H7 (cell line): Measurements from ENCODE around the gene PTPRT. TPM values are rescaled to one million over a fixed set of nuclear protein-coding genes. Genes with fewer than 3 reads are reported as not detected.

Source experiments
- DNase-seq: peaks from one replicate; pipeline ENCODE4 v3.0.0; 2012
- H3K27me3 ChIP-seq: 2 replicates; pipeline ENCODE4 v1.6.0; 2011; ENCODE audit warnings: mild to moderate bottlenecking, low read length; ENCODE audit not compliant: control insufficient read depth, insufficient read depth
- H3K36me3 ChIP-seq: replicated peaks from 2 replicates; pipeline ENCODE4 v1.5.1; 2011; ENCODE audit warnings: low read length; ENCODE audit not compliant: control insufficient read depth, insufficient read depth
- H3K4me3 ChIP-seq: 2 replicates; pipeline ENCODE4 v1.5.1; 2011; ENCODE audit warnings: low read depth, mild to moderate bottlenecking, control low read depth, low read length, moderate library complexity; ENCODE audit not compliant: insufficient read depth
- total RNA-seq: library from RNA; depleted of rRNA; stranded (reverse); fragments of >200 nt; shearing (Covaris generic); gene quantifications from 2 replicates; pipeline ENCODE4 v1.2.3, GENCODE V29; 2014

Gene PTPRT
- total RNA-seq, 1 experiment from 2014 or later: 0.07 TPM

GRCh38 chr20:42123981-42124473 lies 1065.7 kb downstream of the PTPRT start:
- H3K27me3 ChIP-seq: no peaks in the 10 kb centered on the region; the same call in 1 of the 2 replicates
- no peak overlapping the region for H3K4me3 ChIP-seq
- no peaks in the 10 kb centered on the region for H3K36me3 ChIP-seq
- DNase-seq: no peak

DNA sequence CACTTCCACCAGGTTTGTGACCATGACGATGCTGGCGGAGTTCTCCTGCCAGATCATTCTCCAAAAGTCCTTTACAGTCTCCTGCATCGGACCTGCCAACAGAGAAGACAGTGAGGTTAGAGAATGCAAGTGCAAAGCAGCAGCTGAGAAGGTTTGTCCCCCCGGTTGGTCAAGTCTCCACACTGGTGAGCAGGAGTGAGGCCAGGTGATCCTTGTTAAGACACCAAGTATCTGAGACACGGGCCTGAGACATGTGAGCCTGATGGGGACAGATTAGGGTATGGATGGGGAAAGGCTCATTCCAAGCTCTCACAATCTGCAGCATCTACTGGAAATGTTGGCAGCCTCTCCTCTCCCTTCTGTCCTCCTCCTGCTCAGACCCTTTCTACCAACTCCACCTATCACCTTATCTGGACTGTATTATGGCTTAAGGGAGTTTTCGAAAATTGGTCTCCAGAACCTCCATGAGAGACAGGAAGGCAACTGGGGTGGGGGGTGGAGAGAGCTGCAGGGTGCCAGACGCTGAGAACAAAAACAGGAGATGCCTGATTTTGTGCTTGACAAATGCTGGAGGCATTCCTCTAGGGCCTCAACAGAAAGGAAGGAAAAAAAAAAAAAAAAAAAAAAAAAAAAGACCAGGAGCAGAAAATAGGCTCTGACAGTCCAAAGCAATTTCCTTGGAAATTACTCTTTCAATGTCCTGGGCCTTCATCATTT lies 1071.1 kb downstream of the PTPRT start:
- Histone ChIP-seq H3K36me3 (no peaks in the 10 kb centered on the region), H3K27me3 (no peaks in the 10 kb centered on the region), H3K4me3 (no peak overlapping the region)
- no peak for DNase-seq

DNA sequence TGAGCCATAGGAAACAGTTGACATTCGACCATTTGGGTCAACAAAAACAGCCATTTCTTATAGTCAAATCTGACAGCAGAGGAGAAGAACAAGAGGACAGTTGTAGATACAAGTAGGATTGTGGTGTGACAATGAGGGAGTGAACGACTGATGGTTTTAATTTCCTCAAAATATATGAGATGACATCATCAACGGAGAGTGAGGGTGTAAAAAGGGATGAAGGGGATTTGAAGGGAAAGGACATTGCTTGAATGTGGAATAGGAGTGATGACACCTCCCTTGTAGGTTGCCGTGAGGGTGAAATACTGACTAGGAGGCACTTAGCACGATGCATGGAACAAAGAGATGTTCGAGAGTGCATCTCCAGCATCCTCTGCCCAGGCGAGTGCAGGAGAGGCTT lies 1071.7 kb downstream of the PTPRT start:
- no peaks in the 10 kb centered on the region for H3K36me3 ChIP-seq
- no peaks in the 10 kb centered on the region for H3K27me3 ChIP-seq
- DNase-seq: no peak
- H3K4me3 ChIP-seq: no peak overlapping the region

- no peaks in the 10 kb centered on the region for H3K27me3 ChIP-seq
- H3K4me3 ChIP-seq: no peak overlapping the region
- DNase-seq: no peak
- no peaks in the 10 kb centered on the region for H3K36me3 ChIP-seq
Measured at GRCh38 chr20:42113236-42113635, 1076.5 kb downstream of the PTPRT start.

DNA sequence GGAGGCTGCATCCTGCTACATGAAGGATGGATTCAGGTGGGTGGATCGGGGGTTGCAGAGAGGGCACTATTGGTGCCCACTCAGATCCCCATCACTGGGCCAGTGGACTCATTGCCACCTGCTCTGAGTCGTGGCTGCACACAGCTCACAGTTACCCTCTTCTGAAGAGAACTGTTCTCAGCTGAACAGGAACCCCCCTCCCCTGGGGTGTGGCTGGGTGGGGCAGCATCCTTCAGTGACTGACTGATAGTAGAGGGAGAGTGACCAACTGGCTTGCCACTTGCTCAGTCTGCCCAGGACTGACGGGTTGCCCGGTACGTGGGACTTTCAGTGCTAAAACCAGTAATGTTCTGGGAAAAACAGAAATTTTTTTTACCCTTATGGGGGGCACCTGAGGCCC lies 1077.5 kb downstream of the PTPRT start:
- Histone ChIP-seq H3K4me3 (no peak overlapping the region), H3K36me3 (no peaks in the 10 kb centered on the region), H3K27me3 (no peaks in the 10 kb centered on the region)
- no peak for DNase-seq

DNA sequence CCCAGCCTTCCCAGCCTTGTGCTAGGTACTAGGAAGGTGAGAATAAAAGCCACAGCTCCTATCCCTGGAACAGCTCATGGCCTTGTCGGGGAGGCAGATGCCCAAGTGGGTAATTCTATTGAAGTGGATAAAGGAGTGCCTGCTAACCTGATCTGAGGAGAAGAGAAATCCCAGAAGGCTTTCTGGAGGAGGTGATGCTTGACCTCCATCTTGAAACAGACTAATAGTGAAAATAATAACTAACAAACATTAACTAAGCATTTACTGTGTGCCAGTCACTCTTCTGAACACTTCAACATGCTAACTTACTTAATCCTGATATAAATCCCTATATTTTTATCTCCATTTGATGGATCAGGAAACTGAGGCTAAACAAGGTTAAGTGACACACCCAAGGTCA lies 1078.4 kb downstream of the PTPRT start:
- no peak overlapping the region for H3K4me3 ChIP-seq
- DNase-seq: no peak
- no peaks in the 10 kb centered on the region for H3K36me3 ChIP-seq
- no peaks in the 10 kb centered on the region for H3K27me3 ChIP-seq

- no peak overlapping the region for H3K4me3 ChIP-seq
- no peaks in the 10 kb centered on the region for H3K36me3 ChIP-seq
- DNase-seq: no peak
- H3K27me3 ChIP-seq: no peaks in the 10 kb centered on the region
Measured at GRCh38 chr20:42110301-42110700, 1079.4 kb downstream of the PTPRT start.

- Histone ChIP-seq H3K4me3 (no peak overlapping the region), H3K27me3 (no peaks in the 10 kb centered on the region)
Measured at GRCh38 chr20:42102000-42102399, 1087.7 kb downstream of the PTPRT start.

DNA sequence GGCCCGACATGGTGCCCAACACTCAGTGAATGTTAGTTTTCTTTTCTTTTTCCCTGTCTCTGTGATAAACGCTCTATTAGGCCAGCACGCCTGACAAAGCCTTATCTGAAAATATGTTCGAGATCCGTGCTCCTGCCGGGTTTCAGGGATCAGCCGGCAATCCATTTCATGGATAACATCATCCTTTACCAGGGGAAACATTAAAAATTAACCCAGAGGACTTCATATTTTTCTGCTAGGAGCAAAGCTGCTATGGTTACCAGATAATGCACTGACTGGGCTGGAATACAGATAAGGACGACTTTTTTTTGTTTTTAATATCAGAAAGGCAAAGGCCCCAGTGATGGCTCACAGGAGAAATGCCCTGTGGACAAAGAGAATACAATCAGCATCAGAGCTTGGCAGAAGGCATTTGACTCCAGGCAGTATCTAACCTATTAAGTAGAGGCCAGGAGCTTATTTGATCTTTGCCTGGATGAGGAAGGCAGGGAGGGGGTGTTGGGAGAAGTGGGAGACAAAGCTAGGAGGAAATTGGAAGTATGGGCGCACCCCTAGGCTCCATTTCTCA lies 1089.5 kb downstream of the PTPRT start:
- Histone ChIP-seq H3K36me3 (no peaks in the 10 kb centered on the region), H3K27me3 (no peaks in the 10 kb centered on the region), H3K4me3 (no peak overlapping the region)
- DNase-seq: no peak

More at GRCh38 chr20:42102000-42102399, 1087.7 kb downstream of the PTPRT start:
- no peaks in the 10 kb centered on the region for H3K36me3 ChIP-seq
- DNase-seq: no peak

DNA sequence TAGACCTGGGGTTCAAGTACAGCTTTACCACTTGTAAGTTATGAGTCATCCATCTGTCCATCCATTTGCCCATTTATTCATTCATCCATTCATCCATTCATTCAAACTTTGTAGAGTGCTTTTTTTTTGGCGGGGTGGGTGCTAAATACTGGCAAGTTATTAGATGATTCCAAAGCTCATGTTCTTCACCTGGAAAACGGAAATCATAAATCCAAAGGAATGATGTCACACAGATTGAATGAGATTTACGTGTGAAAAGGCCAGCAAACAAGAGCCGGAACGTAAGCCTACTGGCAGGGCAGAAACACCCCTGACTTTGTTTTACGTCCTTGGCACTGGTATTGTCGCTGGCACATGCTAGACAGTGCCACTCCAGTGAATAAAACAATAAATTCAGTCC lies 1090.6 kb downstream of the PTPRT start:
- H3K36me3 ChIP-seq: no peaks in the 10 kb centered on the region
- H3K4me3 ChIP-seq: no peak overlapping the region
- no peak for DNase-seq
- H3K27me3 ChIP-seq: no peaks in the 10 kb centered on the region

GRCh38 chr20:42098418-42098817 lies 1091.3 kb downstream of the PTPRT start:
- Histone ChIP-seq H3K36me3 (no peaks in the 10 kb centered on the region), H3K4me3 (no peak overlapping the region), H3K27me3 (no peaks in the 10 kb centered on the region)
- DNase-seq: no peak

- H3K36me3 ChIP-seq: no peaks in the 10 kb centered on the region
- H3K4me3 ChIP-seq: no peak overlapping the region
- no peaks in the 10 kb centered on the region for H3K27me3 ChIP-seq
- no peak for DNase-seq
Measured at GRCh38 chr20:42097741-42098140, 1092.0 kb downstream of the PTPRT start.

DNA sequence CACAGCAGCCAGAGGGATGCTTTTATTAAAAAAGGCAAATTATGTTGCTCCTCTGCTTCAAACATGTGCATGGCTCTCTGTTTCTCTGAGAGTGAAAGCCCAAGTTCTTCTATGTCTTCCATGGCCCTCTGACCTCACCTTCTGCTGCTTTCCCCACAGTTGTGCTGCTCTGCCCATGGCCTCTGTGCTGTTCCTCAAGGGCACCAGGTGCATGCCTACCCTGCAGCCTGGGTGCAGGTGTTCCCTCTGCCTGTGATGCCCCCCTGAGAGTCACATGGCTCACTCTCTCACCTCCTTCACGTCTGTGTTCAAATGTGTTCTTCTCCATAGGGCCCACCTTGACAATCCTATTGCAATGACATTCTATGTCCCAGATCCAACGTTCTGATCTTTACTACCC lies 1094.5 kb downstream of the PTPRT start:
- Histone ChIP-seq H3K27me3 (no peaks in the 10 kb centered on the region), H3K4me3 (no peak overlapping the region), H3K36me3 (no peaks in the 10 kb centered on the region)
- DNase-seq: no peak

DNA sequence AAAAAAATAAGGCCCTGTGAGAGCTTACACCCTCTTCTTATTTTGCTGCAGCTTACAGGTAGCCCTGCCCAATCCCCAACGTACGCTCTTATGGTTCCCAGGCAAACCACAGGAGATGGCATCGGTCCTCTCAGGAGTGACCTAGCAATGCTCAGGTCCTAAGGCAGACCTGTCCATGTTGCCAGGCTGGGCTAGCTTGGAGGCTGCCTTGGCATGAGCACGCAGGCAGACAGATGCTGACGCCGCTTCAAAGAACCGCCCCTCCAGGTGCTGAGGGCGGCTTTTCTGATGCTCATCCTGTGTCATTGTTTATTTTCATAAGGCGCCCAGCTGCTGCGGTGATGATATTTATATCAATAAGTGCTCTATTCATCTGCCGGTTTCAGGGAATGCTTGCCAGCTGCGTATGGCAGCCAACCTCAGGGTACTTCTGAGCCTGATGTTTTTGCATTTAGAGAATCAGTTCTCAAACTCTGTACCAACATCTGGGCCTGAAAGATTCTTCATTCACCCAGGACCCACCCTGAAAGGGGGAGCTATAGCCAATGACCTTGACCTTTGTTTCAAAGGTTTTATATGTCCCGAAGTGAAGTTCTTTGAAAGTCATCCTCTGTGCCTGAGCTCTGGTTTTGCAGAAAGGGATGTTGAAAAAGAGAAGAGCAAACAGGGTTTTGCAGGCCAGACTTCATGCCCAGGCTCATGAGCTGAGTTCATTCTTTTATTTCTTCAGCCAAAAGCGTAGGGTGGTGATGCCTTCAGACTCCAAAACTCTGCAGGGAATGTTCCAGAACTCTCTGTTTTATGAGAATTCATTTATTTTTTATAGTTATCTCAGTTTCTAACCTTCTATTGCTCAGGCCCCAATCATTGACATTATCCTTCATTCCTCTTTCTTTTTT lies 1095.9 kb downstream of the PTPRT start:
- H3K4me3 ChIP-seq: no peak overlapping the region
- no peaks in the 10 kb centered on the region for H3K36me3 ChIP-seq
- no peak for DNase-seq

DNA sequence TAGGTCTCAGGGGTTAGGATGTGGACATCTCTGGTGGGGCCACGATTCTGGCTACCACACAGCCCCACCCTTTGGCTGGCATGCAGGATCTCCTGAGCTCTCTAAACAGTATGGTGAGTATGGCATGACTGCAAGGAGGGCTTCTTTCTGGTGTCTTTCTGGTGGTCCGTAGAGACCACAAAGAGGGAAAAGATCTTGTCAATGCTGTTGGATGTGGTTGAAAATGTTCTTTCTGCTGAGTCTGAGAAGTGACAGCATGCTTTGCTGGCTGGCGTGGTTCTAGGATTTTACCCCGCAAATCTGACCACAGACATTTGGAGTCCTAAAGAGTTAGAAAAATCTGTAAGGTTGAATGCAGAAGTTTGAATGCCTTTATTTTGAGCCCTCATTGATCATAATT lies 1096.7 kb downstream of the PTPRT start:
- Histone ChIP-seq H3K36me3 (no peaks in the 10 kb centered on the region), H3K4me3 (no peak overlapping the region), H3K27me3 (no peaks in the 10 kb centered on the region)
- DNase-seq: no peak

More for the DNA sequence above, 1095.9 kb downstream of the PTPRT start:
- H3K27me3 ChIP-seq: no peaks in the 10 kb centered on the region
